Dermis blood vessel endothelial cell (primary cell): ENCODE data around the gene MYO16. TPM values are rescaled to one million over a fixed set of nuclear protein-coding genes. Genes with fewer than 3 reads are reported as not detected.
"Not testable (repeated sequence)": the region's sequence is repeated elsewhere in the genome, so short reads cannot be mapped to it uniquely, and the experiment has no call there.

Source experiments
- DNase-seq: peaks from one replicate; pipeline ENCODE4 v3.0.0; 2010
- total RNA-seq: library from RNA; depleted of rRNA; stranded (reverse); fragments of >200 nt; gene quantifications from 2 replicates; pipeline ENCODE4 v1.2.3, GENCODE V29; 2014

MYO16 gene
- total RNA-seq, 1 donor from 2014 or later, result not detected

DNA sequence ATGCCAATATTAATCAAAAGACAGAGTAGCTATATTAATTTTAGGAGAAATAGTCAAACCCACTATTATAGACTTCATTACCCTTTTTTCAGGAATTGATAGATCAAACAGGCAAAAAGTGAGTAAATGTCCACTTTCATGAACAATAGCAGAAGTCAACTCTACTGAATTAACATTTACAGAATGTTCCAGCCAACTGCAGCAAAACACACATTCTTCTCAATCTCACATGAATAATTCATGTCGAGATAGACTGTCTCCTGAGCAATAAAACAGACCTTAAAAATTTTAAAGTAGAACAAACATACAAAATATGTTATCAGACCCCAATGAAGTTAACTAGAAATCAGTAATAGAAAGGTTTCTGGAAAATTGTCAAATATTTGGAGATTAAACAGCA, 118.4 kb downstream of the MYO16 start:
- DNase-seq, result no peak

DNA sequence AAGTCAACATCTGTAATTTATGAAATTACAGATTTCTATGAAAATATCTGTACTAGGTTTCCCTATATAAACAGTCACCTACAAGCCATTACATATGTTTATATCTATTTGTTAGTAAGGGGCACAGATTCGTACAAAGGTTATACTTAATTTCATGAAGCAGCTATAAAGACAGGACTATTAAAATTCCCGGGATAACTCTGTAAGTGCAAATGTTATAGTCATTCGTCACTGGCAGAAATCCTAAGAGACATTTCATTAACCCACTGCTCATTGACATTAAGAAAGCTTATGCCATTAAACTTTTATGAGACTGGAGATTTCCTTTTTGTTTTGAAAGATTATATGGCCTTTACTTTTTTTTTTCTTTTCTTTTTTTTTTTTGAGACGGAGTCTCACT, 122.9 kb downstream of the MYO16 start:
- no peak for DNase-seq

DNA sequence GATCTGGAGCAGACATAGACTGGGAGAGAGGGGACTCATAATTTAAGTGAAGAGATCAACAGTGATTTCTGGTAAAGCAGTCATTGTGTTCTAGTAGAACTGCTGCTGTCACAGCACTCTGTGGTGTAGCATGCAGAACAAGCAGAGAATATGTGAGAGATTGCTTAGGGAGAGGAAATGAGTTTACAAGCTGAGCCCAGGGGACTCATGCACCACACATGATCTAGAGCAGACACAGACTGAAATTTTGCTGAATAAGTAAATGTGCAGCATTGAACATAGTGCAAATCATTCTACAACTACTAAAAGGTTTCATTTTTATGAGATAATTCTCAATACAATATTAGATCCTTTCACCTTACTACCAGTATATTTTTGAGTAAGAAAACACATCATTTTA, 125.7 kb downstream of the MYO16 start:
- no peak for DNase-seq

DNA sequence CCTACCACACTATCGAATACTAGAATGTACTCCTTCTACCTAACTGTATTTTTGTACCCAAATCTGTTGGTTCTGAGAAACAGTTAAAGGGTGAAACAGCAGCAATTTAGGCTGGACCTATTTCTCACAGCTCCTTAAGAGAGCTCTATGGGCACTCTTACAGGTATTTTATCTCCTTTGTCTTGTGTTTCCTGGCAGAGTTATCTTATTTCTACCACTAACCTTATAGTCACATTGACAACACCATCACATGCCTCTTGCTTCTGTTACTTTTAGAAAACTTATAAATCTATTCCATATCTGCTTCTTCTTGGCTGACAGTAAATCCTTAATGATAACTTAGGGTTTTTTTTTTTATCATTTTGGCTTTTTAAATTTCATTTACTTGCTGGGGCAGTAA, 130.7 kb downstream of the MYO16 start:
- DNase-seq, result no peak

DNA sequence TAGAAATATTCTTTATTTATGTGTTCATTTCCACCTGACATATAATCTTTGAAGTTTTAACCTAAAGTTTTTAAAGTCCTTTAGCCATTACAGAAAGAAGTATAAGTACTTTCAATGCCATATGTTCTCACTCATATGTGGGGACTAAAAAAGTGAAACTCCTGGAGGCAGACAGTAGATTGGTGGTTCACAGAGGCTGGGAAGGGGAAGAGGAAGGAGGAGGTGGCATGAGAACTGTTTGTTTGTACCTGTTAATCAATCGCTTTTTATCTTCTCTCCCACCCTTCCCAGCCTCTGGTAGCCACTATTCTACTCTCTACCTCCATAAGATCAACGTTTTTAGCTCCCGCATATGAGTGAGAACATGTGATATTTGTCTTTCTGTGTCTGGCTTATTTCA, 131.1 kb downstream of the MYO16 start:
- DNase-seq, result no peak

DNA sequence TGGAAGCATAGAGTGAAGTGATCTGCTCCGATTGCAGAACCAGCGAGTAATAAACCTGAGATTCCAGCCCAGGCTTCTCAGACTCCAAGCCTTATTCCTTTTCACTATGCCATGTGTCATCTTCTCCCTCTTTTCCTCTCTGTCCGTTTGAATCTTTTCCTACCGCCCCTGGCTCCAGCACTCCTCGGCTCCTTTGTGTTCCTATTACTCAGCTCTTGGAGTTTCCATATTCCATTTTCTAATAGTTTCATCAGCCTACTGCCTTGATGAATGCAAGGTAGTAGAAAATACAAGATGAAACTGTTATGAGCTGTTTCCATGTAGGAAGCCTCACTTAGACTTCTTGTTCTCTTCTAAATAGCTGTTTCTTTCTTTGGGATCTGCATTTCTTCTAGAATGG, 138.6 kb downstream of the MYO16 start:
- no peak for DNase-seq

DNA sequence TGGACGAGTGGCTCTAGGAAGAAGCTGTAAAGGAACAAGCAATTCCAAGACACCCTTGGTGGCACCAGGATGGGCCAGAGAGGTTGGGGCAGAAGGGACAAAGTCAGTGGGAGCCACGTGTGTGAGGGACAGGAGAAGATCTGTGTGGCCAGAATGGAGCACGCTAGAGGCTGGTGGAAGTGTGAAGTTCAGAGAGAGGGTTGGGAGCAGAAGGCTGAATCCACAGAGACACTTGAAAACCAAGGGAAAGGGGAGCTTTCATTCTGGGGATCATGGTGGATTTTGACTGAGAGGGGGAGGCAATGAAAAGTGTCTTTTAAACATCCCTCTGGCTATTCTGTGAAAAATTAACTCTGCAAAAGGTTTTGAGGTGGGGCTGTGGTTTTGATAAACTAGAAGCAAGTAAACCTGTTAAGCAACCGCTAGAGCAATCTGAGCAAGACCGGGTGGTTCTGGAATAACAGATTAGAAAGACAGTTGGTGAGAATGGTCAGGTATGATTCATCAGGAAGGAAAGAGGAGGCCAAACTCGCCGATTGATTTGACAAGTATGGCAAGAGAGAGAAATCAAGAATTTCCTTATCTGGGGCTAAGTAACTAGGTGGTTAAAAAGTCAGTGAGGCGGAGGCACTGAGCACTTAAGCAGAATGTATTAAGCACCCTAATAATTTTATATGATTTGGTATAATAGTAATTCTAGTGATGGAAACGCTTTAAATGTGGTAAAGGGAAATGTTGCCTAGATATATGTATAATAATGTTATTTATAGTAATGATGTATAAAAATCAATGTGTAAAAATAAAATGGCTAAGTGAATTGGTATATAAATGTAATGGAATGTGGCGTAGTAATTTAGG, 140.0 kb downstream of the MYO16 start:
- no peak for DNase-seq

DNA sequence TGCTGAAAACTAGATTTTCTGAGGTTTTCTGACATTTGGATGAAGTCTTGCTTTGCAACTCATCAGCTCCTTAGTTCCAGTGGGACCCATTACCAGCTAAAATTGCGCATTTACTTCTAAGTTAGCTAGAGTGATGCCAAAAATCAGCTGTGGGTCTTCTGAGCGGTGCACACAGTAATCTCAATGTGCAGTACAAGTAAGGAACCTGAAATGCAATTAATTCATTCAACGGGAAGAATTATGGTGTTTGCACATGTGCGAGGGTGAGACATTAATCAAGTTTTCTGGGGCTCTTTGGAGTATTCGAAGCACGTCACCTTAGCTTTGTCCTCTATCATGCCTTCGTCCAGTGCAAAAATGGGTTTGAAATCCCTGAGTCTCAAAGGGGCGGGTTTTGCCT, 146.2 kb downstream of the MYO16 start:
- no peak for DNase-seq

DNA sequence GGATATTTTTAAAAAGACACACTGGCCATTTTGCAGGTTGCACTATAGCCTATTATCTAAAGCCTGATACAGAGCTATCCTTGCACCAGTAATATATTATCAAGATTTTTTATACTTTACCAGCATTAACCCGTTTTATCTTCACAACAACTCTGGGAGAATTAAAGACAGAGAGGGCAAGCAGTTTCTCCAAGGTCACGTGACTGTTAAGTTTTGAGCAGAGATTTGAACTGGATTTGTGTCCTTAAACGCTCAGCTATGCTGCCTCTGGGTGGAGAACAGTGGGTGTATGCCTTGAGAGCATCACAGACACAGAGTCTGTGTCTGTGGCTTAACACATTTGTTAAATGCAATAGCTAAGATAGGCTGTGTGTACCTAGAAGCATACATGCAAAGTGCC, 147.2 kb downstream of the MYO16 start:
- DNase-seq, result no peak

DNA sequence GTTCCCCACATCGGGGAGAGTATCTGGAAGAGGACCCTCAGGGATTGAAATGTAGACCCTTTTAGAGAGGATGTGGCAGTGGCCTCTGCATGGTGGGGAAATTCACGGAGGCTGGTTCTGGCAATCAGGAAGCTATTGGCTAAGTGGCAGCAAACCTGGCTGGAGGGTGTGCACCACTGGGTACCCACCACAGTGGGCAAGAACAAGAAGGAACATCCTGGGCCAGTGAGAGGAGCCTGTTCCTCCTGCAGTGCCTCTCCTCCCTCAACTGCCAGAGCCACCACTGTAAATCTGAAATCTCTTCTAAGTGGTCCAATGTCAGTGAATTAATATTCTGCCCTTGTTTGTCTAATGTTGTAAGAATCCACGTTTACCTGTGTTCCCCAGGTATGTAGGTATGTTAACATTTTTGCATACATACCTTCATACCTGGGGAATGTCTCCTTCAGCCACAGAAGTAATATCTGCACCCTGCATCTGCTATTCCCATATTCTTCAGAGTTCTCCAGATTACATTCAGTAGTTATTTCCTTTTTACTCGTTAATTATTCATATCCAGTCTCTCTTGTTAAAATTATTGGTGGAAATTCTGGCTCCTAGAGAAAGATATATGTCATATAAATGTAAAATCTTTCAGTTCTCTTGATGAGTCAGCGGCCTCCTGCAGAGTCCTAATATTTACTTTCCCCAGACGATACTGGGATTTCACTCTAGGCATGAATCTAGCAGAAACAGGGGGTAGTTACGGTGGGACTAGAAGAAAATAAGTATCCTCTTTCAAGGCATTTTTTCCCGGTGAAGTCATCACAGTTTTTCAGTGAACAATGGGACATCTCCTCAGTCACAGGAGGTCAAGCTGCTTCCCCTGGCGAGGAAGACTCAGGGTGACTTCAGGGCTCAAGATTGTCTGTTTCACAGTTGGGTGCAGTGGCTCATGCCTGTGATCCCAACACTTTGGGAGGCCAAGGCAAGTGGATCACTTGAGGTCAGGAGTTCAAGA, 148.3 kb downstream of the MYO16 start:
- DNase-seq, result no peak

DNA sequence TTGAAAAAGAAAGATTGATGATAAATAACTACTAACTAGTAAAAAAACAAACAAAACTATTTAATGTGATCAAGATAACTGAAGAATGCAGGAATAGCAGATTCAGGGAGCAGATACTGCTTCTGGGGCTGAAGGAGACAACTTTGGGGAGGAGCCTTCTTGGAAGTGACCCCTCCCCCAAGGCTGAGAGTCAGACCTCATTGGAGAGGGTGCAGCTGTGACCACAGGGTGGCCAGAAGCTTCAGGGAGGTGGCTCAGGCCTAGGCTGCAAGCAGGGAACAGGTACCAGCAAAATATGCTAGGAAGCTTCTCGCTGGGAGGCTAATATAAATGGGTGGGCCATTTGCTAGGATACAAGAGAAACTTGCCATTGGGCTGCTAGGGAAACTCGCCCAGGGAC, 149.9 kb downstream of the MYO16 start:
- no peak for DNase-seq

DNA sequence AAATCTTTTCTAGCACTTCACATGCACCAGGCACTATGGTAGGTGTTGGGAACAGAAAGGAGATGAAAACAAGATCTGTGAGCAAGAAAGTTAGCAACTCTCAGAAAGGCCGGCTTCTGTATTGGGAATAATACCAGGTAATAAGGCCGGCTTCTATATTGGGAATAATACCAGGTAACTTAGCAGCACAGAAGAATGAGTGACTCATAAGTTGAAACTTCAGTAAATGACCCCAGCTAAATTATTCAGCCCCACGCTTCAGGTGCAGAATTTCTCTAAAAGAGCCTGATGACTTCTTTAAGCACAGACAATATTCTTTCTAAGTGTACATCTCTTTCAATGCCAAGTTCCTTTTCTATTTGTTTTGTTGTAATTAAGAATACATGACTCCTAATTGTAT, 151.3 kb downstream of the MYO16 start:
- no peak for DNase-seq

DNA sequence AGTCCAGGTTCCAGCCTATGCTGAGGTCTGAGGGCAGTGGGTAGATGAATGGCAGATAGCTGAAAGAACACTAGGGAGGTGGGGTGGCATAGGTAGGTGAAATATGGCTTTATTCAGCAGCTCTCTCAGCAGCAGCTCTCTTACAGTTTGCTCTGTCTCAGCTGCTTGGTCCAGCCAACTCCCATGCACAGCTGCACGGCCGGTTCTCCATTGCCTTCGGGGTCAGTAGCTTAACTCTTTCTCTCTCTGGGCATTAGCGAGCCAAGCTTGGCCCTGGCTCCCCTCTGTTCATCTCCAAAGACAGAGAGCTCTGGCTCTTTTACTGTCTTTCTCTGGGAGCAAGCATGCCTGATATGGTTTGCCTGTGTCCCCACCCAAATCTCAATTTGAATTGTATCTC, 151.9 kb downstream of the MYO16 start:
- DNase-seq, result no peak

DNA sequence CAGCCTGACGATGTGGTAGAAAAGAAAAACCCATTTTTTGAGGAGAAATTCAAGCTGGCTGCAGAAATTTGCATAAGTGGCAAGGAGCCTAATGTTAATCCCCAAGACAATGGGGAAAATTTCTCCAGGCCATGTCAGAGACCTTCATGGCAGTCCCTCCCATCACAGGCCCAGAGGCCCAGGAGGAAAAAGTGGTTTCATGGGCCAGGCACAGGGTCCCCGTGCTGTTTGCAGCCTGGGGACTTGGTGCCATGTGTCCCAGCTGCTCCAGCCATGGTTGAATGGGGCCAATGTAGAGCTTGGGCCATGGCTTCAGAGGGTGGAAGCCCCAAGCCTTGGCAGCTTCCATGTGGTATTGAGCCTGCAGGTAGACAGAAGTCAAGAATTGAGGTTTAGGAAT, 153.1 kb downstream of the MYO16 start:
- DNase-seq, result not testable (repeated sequence)

DNA sequence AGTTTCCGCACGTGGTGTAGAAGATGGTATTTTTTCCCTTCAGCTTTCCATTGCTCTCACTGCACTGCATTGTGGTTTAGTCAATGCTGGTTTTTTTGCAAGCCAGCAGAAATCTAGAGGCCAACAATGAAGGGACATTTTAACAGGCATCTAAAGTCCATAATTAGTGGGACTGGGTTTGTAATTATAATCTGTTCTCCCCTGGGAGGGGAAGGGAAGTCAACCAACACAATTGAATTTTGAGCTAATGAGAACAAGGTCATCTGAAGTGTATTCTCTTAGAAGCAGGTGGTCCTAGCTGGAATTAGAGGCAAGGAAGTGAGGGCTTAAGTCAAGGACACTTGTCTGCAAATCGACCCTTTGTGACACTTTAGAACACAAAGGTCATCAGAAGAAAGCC, 156.4 kb downstream of the MYO16 start:
- no peak for DNase-seq

DNA sequence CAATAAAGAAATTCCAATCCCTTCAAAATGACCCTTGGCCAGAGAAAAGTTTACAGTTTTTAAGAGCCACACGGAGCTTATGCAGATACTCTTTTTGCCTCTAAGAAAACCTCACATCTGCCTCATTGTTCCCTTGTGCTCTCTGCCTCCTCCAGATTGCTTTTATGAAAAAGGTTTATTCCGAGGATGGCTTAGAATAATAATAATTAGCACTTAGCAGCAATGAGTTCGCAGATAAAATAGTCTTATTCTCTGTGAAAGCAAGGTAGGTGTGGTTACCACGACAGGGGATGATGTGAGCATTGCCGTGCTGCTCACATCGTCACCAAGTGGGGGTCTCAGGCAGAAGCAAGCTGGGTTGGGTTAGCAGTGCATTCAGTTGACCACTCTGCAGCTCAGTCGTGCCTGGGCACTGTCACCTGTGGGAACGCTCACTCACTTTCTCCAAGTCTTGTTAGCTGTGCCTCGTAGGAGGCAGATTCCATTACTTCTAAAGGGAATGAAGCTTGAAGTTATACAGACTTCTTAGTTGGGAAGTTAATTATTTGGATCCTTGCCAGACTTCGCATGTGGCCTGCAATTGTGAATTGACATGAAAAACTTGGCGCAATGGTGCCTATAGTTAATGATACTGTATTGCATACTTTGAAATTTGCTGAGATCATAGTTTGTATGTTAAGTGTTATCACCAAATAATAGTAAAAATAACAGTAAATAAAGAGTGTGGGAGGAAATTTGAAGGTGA, 157.2 kb downstream of the MYO16 start:
- DNase-seq, result no peak

DNA sequence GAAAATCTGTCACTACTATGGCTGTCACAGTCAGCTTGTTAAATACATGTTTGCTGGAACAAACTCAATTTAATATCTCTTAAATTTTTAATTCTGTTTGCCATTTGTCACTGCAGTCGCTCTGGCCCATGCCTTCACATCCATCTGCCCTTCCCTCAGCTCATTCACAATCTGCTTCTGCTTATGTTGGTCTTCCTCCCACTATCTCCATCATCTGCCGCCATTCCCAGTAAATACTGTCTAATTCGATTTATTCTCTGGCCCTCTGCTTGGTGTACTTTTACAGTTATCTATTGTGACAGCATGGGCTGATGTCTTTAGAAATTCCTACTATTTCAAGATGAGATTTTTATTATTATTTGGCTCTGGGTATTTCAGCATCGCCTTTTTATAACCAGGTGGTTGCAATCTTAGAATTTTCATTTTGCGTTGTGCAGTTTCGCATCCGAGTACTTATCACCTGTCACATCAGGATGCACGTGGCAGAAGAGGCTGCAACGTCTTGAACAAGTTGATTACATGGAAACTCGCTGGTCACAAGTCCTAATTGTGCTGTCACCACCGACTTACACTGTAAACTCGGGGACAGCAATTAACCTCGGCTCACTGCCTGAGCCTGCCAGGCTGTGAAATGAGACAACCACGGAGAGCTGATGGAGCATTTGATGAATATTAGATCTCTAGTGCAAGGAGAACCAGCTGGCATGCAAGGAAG, 158.4 kb downstream of the MYO16 start:
- no peak for DNase-seq

DNA sequence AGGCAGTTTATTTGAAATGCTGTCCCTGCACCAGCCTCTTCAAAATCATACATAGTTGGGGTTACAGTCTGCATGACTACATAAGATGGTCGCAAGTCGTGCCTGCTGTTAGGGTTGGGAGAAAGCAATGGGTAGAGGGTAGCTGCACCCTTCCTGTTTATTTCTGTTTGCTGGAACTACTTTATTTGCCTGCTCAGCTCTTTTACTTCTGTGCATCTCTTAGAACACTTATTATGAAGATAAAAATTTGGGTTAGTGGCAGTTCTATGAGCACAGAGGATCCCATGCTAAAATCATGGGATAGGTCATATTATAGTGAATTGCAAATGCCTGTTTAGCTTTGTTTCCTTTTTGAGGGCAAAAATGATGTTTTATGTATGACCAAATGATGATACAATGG, 160.1 kb downstream of the MYO16 start:
- no peak for DNase-seq

DNA sequence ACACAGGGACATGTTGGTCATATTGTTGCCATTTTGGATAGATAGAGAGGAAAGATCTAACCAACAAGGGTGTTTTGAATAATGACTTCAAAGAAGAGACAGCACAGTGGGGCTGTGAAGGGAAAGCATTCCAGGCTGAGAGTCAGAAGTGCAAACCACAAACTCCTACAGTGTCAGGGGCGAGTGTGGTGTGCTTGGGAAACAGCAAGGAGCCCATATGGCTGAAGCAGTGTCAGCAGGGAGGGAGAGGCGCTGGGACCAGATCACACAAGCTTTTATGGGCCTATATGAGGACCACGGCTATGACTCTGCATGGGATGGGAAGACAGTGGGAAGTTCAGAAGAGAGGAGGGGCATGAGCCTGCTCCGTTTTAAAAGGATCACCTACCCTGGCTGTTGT, 166.4 kb downstream of the MYO16 start:
- no peak for DNase-seq

DNA sequence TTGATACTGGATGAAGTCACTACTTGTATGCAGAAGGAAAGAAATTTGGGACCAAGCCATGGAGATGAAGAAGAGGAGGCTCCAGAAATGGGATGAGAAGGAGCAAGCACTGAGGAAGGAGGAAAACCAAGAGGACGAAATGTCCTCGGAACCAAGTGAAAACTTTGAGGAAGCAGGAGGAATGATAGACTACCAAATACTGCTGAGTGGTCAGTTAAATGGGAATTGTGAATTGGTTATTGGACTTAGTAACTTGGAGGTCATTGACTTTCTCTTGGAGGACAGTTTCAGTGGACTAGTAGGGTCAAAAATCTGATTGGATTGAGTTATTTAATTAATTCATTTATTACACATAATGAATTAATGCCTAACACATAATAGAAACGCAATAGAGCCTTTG, 167.9 kb downstream of the MYO16 start:
- no peak for DNase-seq

DNA sequence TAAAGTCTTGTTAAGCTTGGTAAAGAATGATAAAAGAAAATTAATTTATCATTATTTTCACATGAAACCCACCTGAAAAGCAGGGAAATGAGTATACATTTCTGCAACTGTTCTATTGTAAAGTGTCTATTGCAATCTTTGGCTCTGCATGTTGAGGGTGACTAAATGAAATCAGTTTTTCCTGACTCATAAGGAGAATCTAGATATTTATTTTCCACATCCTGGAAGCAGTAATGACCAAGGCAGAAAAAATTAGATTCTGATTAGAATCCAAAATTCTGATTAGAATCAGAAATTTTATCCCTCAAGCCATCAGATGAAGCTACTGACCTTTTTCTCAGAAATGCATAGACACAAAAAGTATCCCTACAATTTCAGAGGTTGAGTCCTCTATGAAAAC, 178.4 kb downstream of the MYO16 start:
- no peak for DNase-seq

DNA sequence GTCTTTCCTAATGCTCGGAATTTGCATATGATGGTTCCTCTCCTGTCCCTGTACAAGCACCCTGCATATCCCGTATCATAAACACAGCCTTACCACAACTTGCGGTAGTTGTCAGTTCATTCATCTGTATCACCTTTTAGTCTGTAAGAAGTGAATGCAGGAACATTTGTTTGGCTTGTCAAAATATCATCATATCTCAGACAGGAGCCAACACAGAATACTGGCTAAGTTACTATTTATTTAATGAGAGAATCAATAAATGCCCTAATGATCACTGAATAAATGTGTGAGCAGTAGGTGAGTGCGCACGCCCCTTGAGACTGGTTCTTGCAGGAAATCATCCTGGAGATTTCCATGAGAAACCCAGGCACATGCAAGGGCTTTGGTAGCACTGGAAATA, 182.8 kb downstream of the MYO16 start:
- no peak for DNase-seq
